ENCODE data around the gene SERPINA3.

- no peak for TF ChIP-seq GATA1 (IDR thresholded peaks at IDR 0.05; ENCODE audit: low read depth, low read length)
- no peak for TF ChIP-seq POLR2A (IDR thresholded peaks at IDR 0.05; ENCODE audit: low read length)
These were observed 8.4 kb downstream of the SERPINA3 start for GRCh38 chr14:94620597-94620996.
